HG03060 (cell line): ENCODE results near the gene PRG3.
"Not testable (repeated sequence)": the region's sequence is repeated elsewhere in the genome, so short reads cannot be mapped to it uniquely, and the experiment has no call there.

Experiments
- ATAC-seq: cut with Tn5 transposase; IDR thresholded peaks from one replicate; pipeline ENCODE4 v1.9.1; 2021; ENCODE audit warnings: low read depth, moderate number of reproducible peaks; ENCODE audit not compliant: unreplicated experiment

PRG3 gene

GRCh38 chr11:57409321-57410100 is 28.6 kb upstream of the PRG3 start:
- ATAC-seq, result no peak

- no peak for ATAC-seq
These were observed 27.8 kb upstream of the PRG3 start for GRCh38 chr11:57408771-57409170.

GRCh38 chr11:57407941-57408475 is 27.1 kb upstream of the PRG3 start:
- ATAC-seq, result no peak

GRCh38 chr11:57407010-57407920 is 26.3 kb upstream of the PRG3 start:
- no peak for ATAC-seq

- no peak for ATAC-seq
These were observed 25.5 kb upstream of the PRG3 start for GRCh38 chr11:57406337-57406904.

GRCh38 chr11:57405271-57405860 is 24.4 kb upstream of the PRG3 start:
- no peak for ATAC-seq

GRCh38 chr11:57403802-57404147 is 22.8 kb upstream of the PRG3 start:
- no peak for ATAC-seq

- ATAC-seq, result not testable (repeated sequence)
These were observed 22.3 kb upstream of the PRG3 start for GRCh38 chr11:57403003-57403801.

GRCh38 chr11:57402188-57403002 is 21.4 kb upstream of the PRG3 start:
- no peak for ATAC-seq

GRCh38 chr11:57399972-57400578 is 19.1 kb upstream of the PRG3 start:
- no peak for ATAC-seq

GRCh38 chr11:57399221-57399620 is 18.3 kb upstream of the PRG3 start:
- no peak for ATAC-seq

- ATAC-seq, result no peak
These were observed 16.5 kb upstream of the PRG3 start for GRCh38 chr11:57397394-57397990.

- no peak for ATAC-seq
These were observed 15.8 kb upstream of the PRG3 start for GRCh38 chr11:57396744-57397143.

- no peak for ATAC-seq
These were observed 15.1 kb upstream of the PRG3 start for GRCh38 chr11:57395905-57396623.

- ATAC-seq, result no peak
These were observed 13.4 kb upstream of the PRG3 start for GRCh38 chr11:57394203-57394965.

GRCh38 chr11:57392763-57393105 is 11.8 kb upstream of the PRG3 start:
- no peak for ATAC-seq
